ENCODE measurements around the gene ATP5PD. TPM values are rescaled to one million over a fixed set of nuclear protein-coding genes. Genes with fewer than 3 reads are reported as not detected.

ATP5PD gene
- total RNA-seq, 4 donors from 2014 or later, result 213 to 337 (median 307) TPM

GRCh38 chr17:75024686-75025397 lies 21.9 kb downstream of the ATP5PD start:
- no peak overlapping the region for H3K4me3 ChIP-seq
- peaks cover 3 to 31% of the 10 kb centered on the region in 2 donors for H3K36me3 ChIP-seq
- ATAC-seq, result no peak
- H3K27me3 ChIP-seq, result no peaks in the 10 kb centered on the region
- H3K4me1 ChIP-seq, result no peaks in the 10 kb centered on the region
- no peak overlapping the region for H3K27ac ChIP-seq
- no peaks in the 10 kb centered on the region for H3K9me3 ChIP-seq
- 80 to 93% methylated on average over 5 to 8 of the region's 10 CpGs for WGBS, 2 donors (ENCODE audit: low coverage in 1 of 2)
- no peak for TF ChIP-seq POLR2A (IDR thresholded peaks at IDR 0.05)

DNA sequence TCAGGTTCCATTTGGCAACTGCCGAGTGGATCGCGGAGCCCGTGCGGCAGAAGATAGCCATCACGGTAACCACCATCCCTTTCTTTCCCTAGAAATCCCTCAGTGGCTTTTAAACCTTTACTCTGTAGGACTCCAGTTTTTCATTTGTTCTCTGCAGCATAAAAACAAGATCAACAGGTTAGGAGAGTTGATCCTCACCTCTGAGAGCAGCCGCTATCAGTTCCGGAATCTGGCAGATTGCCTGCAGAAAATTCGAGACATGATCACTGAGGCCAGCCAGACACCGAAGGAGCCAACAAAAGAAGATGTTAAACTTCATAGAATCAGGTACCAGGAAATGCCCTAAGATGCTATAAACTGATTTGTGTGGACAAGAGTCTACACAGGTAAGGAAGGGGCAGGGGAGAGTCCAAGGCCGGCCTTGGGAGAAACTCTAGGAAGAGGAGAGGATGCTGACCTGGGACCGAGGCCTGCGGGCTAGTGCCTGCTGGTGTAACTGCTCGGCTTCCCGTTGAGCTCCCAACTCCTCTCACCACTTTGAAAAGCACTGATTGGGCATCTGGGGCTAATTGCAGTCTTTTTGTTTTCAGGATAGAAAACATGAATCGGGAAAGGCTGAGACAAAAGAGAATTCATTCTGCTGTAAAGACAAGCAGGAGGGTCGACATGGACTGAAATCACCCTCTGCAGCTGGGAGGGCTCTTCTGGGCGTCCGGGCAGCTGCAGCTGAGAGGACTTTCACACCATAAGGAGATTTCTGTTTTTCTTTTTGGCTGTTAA lies 26.2 kb downstream of the ATP5PD start:
- Histone ChIP-seq H3K27me3 (no peaks in the 10 kb centered on the region), H3K9me3 (no peaks in the 10 kb centered on the region), H3K27ac (no peak overlapping the region), H3K4me3 (no peak overlapping the region), H3K36me3 (peaks cover 3 to 70% of the 10 kb centered on the region in 2 donors), H3K4me1 (no peaks in the 10 kb centered on the region)
- WGBS, 2 donors (ENCODE audit: low coverage in 1 of 2), result 80 to 89% methylated on average over 6 to 19 of the region's 19 CpGs
- TF ChIP-seq CTCF (IDR thresholded peaks at IDR 0.05), result no peak
- no peak for TF ChIP-seq POLR2A (IDR thresholded peaks at IDR 0.05)
- TF ChIP-seq POLR2AphosphoS5 (IDR thresholded peaks at IDR 0.05), result no peak
- no peak for TF ChIP-seq EP300 (IDR thresholded peaks at IDR 0.05)
- ATAC-seq, result no peak

DNA sequence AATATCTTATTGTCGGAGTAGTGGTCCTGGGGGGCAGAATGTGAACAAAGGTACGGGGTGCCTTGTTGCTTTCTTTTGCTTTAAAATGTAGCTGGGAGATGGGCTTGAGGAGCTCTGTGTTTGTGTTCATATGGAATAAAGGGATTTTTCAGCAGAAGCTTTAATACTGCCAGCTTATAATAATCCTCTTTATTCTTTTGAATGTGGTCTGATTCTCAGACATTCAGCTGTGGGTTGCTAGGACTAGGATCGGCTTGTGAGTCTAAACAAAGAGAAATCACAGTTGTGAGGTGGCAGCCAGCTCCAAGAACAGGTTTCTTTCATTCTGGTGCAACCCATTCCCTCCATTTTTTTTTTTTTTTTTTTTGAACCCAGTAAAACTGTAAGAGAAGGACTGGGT lies 27.1 kb downstream of the ATP5PD start:
- no peaks in the 10 kb centered on the region for H3K9me3 ChIP-seq
- 90 to 96% methylated on average over 3 of the region's 3 CpGs for WGBS, 2 donors (ENCODE audit: low coverage in 1 of 2)
- no peaks in the 10 kb centered on the region for H3K4me1 ChIP-seq
- no peaks in the 10 kb centered on the region for H3K27me3 ChIP-seq
- no peak overlapping the region for H3K4me3 ChIP-seq
- peaks cover 3 to 70% of the 10 kb centered on the region in 2 donors for H3K36me3 ChIP-seq
- no peak for ATAC-seq
- TF ChIP-seq CTCF (IDR thresholded peaks at IDR 0.05) (no peak), EP300 (IDR thresholded peaks at IDR 0.05) (no peak), POLR2A (IDR thresholded peaks at IDR 0.05) (no peak), POLR2AphosphoS5 (IDR thresholded peaks at IDR 0.05) (no peak)
- H3K27ac ChIP-seq, result no peak overlapping the region

- Histone ChIP-seq H3K36me3 (peaks cover 3 to 70% of the 10 kb centered on the region in 2 donors), H3K27me3 (no peaks in the 10 kb centered on the region), H3K4me1 (no peaks in the 10 kb centered on the region), H3K4me3 (no peak overlapping the region), H3K9me3 (no peaks in the 10 kb centered on the region), H3K27ac (no peak overlapping the region)
- ATAC-seq, result no peak
- 100% methylated on average over 1 of the region's 5 CpGs; no CpG with 5 or more reads in 1 of the 2 donors for WGBS, 2 donors (ENCODE audit: low coverage in 1 of 2)
- TF ChIP-seq POLR2AphosphoS5 (IDR thresholded peaks at IDR 0.05) (no peak), CTCF (IDR thresholded peaks at IDR 0.05) (no peak), POLR2A (IDR thresholded peaks at IDR 0.05) (no peak), EP300 (IDR thresholded peaks at IDR 0.05) (no peak)
These were observed 27.6 kb downstream of the ATP5PD start for GRCh38 chr17:75019146-75019545.

DNA sequence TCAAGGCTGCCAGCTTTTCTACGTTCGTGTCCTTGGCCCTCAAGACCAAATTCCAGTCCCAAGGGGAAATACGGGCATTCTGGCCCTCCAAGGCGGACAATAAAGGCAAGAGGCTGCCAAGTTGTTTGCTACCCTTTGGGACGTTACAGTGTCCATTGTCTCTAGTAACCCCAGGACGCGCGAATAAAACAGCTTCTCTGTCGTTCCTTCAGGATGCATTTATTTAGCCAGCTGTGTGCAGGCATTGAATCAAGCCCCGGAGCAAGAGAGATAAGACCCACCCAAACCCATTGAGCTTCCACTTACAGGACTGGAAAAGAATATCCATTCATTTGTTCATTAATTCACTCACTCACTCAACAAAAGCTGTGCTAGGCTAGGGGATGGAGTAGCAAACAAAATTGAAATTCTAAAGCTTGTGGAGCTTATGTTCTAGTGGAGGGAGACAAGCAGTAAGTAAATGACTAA lies 33.6 kb downstream of the ATP5PD start:
- WGBS, 2 donors (ENCODE audit: low coverage in 1 of 2), result 0 to 4% methylated on average over 5 to 7 of the region's 10 CpGs
- Histone ChIP-seq H3K36me3 (peaks cover 0 to 21% of the 10 kb centered on the region in 2 donors), H3K27ac (peak overlapping the region; percentile 85 to 94 (median 92)), H3K27me3 (no peaks in the 10 kb centered on the region), H3K4me1 (peaks cover 0 to 31% (median 17%) of the 10 kb centered on the region in 3 donors), H3K9me3 (no peaks in the 10 kb centered on the region), H3K4me3 (peak overlapping the region; percentile 66 to 86)
- no peak for ATAC-seq
- TF ChIP-seq POLR2AphosphoS5 (IDR thresholded peaks at IDR 0.05) (no peak), CTCF (IDR thresholded peaks at IDR 0.05) (no peak), EP300 (IDR thresholded peaks at IDR 0.05) (no peak), POLR2A (IDR thresholded peaks at IDR 0.05) (no peak)
